Sigmoid colon (tissue), 7 donors: ENCODE data around the gene EPYC. TPM values are rescaled to one million over a fixed set of nuclear protein-coding genes. Genes with fewer than 3 reads are reported as not detected.

ENCODE experiments used
- DNase-seq: peaks from one replicate; pipeline ENCODE4 v3.0.0-alpha.2; 2019
- H3K27ac ChIP-seq, 4 donors: fragments of 200-600 bp; sonication (generic); one replicate each; pipeline ENCODE4 v1.5.1; 2016 to 2019; ENCODE audit warnings: mild to moderate bottlenecking in 1 of 4
- H3K27me3 ChIP-seq, 3 donors: fragments of 200-600 bp; sonication (generic); one replicate each; pipeline ENCODE4 v1.5.1; 2019; ENCODE audit warnings: mild to moderate bottlenecking in 1 of 3
- H3K36me3 ChIP-seq, 4 donors: fragments of 200-600 bp; sonication (generic); one replicate each; pipeline ENCODE4 v1.5.1; 2016 to 2019
- H3K4me1 ChIP-seq, 4 donors: fragments of 200-600 bp; sonication (generic); one replicate each; pipeline ENCODE4 v1.5.1; 2017 to 2019
- H3K4me3 ChIP-seq, 4 donors: fragments of 200-600 bp; sonication (generic); one replicate each; pipeline ENCODE4 v1.5.1; 2017 to 2019; ENCODE audit warnings: mild to moderate bottlenecking in 2 of 4, moderate library complexity in 1 of 4
- H3K9me3 ChIP-seq, 4 donors: fragments of 200-600 bp in 3 of 4; sonication (generic) in 3 of 4; one replicate each; pipeline versions ENCODE4 v1.5.1 to v1.6.1; 2013 to 2019
- CTCF ChIP-seq, 4 experiments: fragments of 450-650 bp in 3 of 4; fragments of 200-600 bp in 1 of 4; IDR thresholded peaks; one replicate each; pipeline ENCODE4 v1.5.1; 2016 to 2019; ENCODE audit warnings: antibody characterized with exemption in 4 of 4, mild to moderate bottlenecking in 3 of 4, moderate library complexity in 2 of 4
- EP300 ChIP-seq, 4 donors: sonication (generic); formaldehyde crosslinking; IDR thresholded peaks; one replicate each; pipeline ENCODE4 v1.6.1; 2017; ENCODE audit warnings: antibody characterized with exemption in 4 of 4
- POLR2A ChIP-seq, 2 donors: fragments of 450-650 bp; IDR thresholded peaks; one replicate each; pipeline ENCODE4 v1.6.1; 2016; ENCODE audit warnings: antibody characterized with exemption in 2 of 2, mild to moderate bottlenecking in 2 of 2, moderate library complexity in 2 of 2
- POLR2AphosphoS5 ChIP-seq, 4 donors: sonication (generic); formaldehyde crosslinking; IDR thresholded peaks; one replicate each; pipeline ENCODE4 v1.6.1; 2017; ENCODE audit warnings: antibody characterized with exemption in 4 of 4
- WGBS, 2 donors: extraction: QIAGEN DNeasy Blood & Tissue Kit; methylation state at CpG; one replicate each; pipeline ENCODE4 v1.1.7; 2013; 5-methylcytosine and 5-hydroxymethylcytosine counted together
- intact Hi-C: fragments of 100-400 bp; cut with DNase I; formaldehyde crosslinking; loops from one replicate; pipeline ENCODE4 v1.15.1; 2023
- polyA plus RNA-seq, 3 donors: library from polyadenylated mRNA; stranded (reverse); fragments of 200-250 nt; gene quantifications; one replicate each; pipeline ENCODE4 v1.2.3, GENCODE V29; 2013
- total RNA-seq, 4 donors: library from RNA; depleted of rRNA; stranded (reverse); fragments of >200 nt; gene quantifications; one replicate each; pipeline ENCODE4 v1.1.0, GENCODE V29; 2016
- donor health status: healthy with polysubstance abuse.
- donor health status: Bipolar disorder and iron deficiency.
- donor health status: healthy.

Gene EPYC
- total and polyA plus RNA-seq, 7 donors, result 0.09 TPM; not detected in 6

- intact Hi-C loops, result no loop called here
- TF ChIP-seq EP300 (IDR thresholded peaks at IDR 0.05) (no peak), POLR2AphosphoS5 (IDR thresholded peaks at IDR 0.05) (no peak), POLR2A (IDR thresholded peaks at IDR 0.05) (no peak), CTCF (IDR thresholded peaks at IDR 0.05) (no peak)
These were observed 83.2 kb downstream of the EPYC start for GRCh38 chr12:90921536-90921935.

GRCh38 chr12:90920222-90920621 is 84.5 kb downstream of the EPYC start:
- no peaks in the 10 kb centered on the region for H3K27me3 ChIP-seq
- H3K4me3 ChIP-seq, result no peak overlapping the region
- H3K36me3 ChIP-seq, result no peaks in the 10 kb centered on the region
- H3K27ac ChIP-seq, result no peak overlapping the region
- TF ChIP-seq POLR2A (IDR thresholded peaks at IDR 0.05), result no peak
- no peak for TF ChIP-seq CTCF (IDR thresholded peaks at IDR 0.05)
- TF ChIP-seq POLR2AphosphoS5 (IDR thresholded peaks at IDR 0.05), result no peak
- WGBS, 2 donors, result 94% methylated on average over 1 of the region's 1 CpG
- H3K9me3 ChIP-seq, result no peaks in the 10 kb centered on the region
- intact Hi-C loops, result no loop called here
- H3K4me1 ChIP-seq, result peaks cover 0 to 23% (median 7%) of the 10 kb centered on the region in 4 donors
- DNase-seq, result no peak

More at GRCh38 chr12:90921536-90921935, 83.2 kb downstream of the EPYC start:
- H3K27me3 ChIP-seq, result no peaks in the 10 kb centered on the region
- H3K4me1 ChIP-seq, result peaks cover 0 to 22% (median 7%) of the 10 kb centered on the region in 4 donors
- DNase-seq, result no peak
- no peaks in the 10 kb centered on the region for H3K9me3 ChIP-seq
- WGBS, 2 donors, result 93 to 95% methylated on average over 1 of the region's 1 CpG
- no peak overlapping the region for H3K27ac ChIP-seq
- H3K4me3 ChIP-seq, result no peak overlapping the region
- H3K36me3 ChIP-seq, result no peaks in the 10 kb centered on the region

- 43 to 54% methylated on average over 2 of the region's 2 CpGs for WGBS, 2 donors
- DNase-seq, result no peak
- TF ChIP-seq EP300 (IDR thresholded peaks at IDR 0.05) (no peak), POLR2AphosphoS5 (IDR thresholded peaks at IDR 0.05) (no peak), CTCF (IDR thresholded peaks at IDR 0.05) (no peak), POLR2A (IDR thresholded peaks at IDR 0.05) (no peak)
- H3K4me3 ChIP-seq, result no peak overlapping the region
- no peaks in the 10 kb centered on the region for H3K36me3 ChIP-seq
- no peak overlapping the region for H3K27ac ChIP-seq
- intact Hi-C loops, result no loop called here
- no peaks in the 10 kb centered on the region for H3K27me3 ChIP-seq
- H3K9me3 ChIP-seq, result no peaks in the 10 kb centered on the region
- peaks cover 0 to 21% (median 7%) of the 10 kb centered on the region in 4 donors for H3K4me1 ChIP-seq
These were observed 87.3 kb downstream of the EPYC start for GRCh38 chr12:90917431-90917830.

GRCh38 chr12:90916516-90916915 is 88.3 kb downstream of the EPYC start:
- no peak overlapping the region for H3K27ac ChIP-seq
- intact Hi-C loops, result no loop called here
- no peak for TF ChIP-seq POLR2AphosphoS5 (IDR thresholded peaks at IDR 0.05)
- TF ChIP-seq CTCF (IDR thresholded peaks at IDR 0.05), result no peak
- no peak for TF ChIP-seq POLR2A (IDR thresholded peaks at IDR 0.05)
- no peak for TF ChIP-seq EP300 (IDR thresholded peaks at IDR 0.05)
- H3K27me3 ChIP-seq, result no peaks in the 10 kb centered on the region
- peaks cover 0 to 12% (median under 1%) of the 10 kb centered on the region in 4 donors for H3K4me1 ChIP-seq
- no peaks in the 10 kb centered on the region for H3K36me3 ChIP-seq
- no peaks in the 10 kb centered on the region for H3K9me3 ChIP-seq
- DNase-seq, result no peak
- H3K4me3 ChIP-seq, result no peak overlapping the region

- no peaks in the 10 kb centered on the region for H3K36me3 ChIP-seq
- no peak overlapping the region for H3K4me3 ChIP-seq
- no peaks in the 10 kb centered on the region for H3K9me3 ChIP-seq
- peaks cover 0 to 9% (median 0%) of the 10 kb centered on the region in 4 donors for H3K4me1 ChIP-seq
- H3K27ac ChIP-seq, result no peak overlapping the region
- intact Hi-C loops, result no loop called here
- TF ChIP-seq POLR2A (IDR thresholded peaks at IDR 0.05) (no peak), EP300 (IDR thresholded peaks at IDR 0.05) (no peak), POLR2AphosphoS5 (IDR thresholded peaks at IDR 0.05) (no peak), CTCF (IDR thresholded peaks at IDR 0.05) (no peak)
- WGBS, 2 donors, result 69 to 88% methylated on average over 2 of the region's 2 CpGs
- no peaks in the 10 kb centered on the region for H3K27me3 ChIP-seq
- no peak for DNase-seq
These were observed 89.4 kb downstream of the EPYC start for GRCh38 chr12:90915353-90915752.
